Ishikawa (cell line): Measurements from ENCODE around the gene LINC01488.

Experiments used
- CEBPB ChIP-seq: IDR thresholded peaks from 2 replicates; pipeline ENCODE4 v1.6.1; 2012
- CREB1 ChIP-seq: IDR thresholded peaks from 2 replicates; pipeline ENCODE4 v1.6.1; 2012; ENCODE audit warnings: low read depth
- EGR1 ChIP-seq: IDR thresholded peaks from 2 replicates; pipeline ENCODE4 v1.6.1; 2012
- EP300 ChIP-seq: IDR thresholded peaks from 2 replicates; pipeline ENCODE4 v1.6.1; 2012; ENCODE audit warnings: borderline replicate concordance
- FOXM1 ChIP-seq: IDR thresholded peaks from 2 replicates; pipeline ENCODE4 v1.6.1; 2012; ENCODE audit warnings: low read depth, borderline replicate concordance
- MAX ChIP-seq: IDR thresholded peaks from 2 replicates; pipeline ENCODE4 v1.6.1; 2012
- NFIC ChIP-seq: IDR thresholded peaks from 2 replicates; pipeline ENCODE4 v1.6.1; 2012
- RAD21 ChIP-seq: IDR thresholded peaks from 2 replicates; pipeline ENCODE4 v1.6.1; 2012; ENCODE audit warnings: low read depth
- REST ChIP-seq: IDR thresholded peaks from 2 replicates; pipeline ENCODE4 v1.6.1; 2012; ENCODE audit warnings: low read depth, mild to moderate bottlenecking
- TAF1 ChIP-seq: IDR thresholded peaks from 2 replicates; pipeline ENCODE4 v1.6.1; 2012; ENCODE audit warnings: low read depth, mild to moderate bottlenecking
- TCF12 ChIP-seq: IDR thresholded peaks from 2 replicates; pipeline ENCODE4 v1.6.1; 2012; ENCODE audit warnings: low read depth
- TEAD4 ChIP-seq: IDR thresholded peaks from 2 replicates; pipeline ENCODE4 v1.6.1; 2012
- USF1 ChIP-seq: IDR thresholded peaks from 2 replicates; pipeline ENCODE4 v1.6.1; 2012
- YY1 ChIP-seq: IDR thresholded peaks from 2 replicates; pipeline ENCODE4 v1.6.1; 2012; ENCODE audit warnings: low read depth
- ZBTB7A ChIP-seq: IDR thresholded peaks from 2 replicates; pipeline ENCODE4 v1.6.1; 2012; ENCODE audit warnings: low read depth

Gene LINC01488

GRCh38 chr11:69489031-69489745, 7.7 kb downstream of the LINC01488 start:
- TF ChIP-seq TCF12: no peak
- TF ChIP-seq EP300: no peak
- no peak for TF ChIP-seq TEAD4

- TF ChIP-seq MAX: no peak
- no peak for TF ChIP-seq RAD21
- no peak for TF ChIP-seq EP300
- no peak for TF ChIP-seq CREB1
- no peak for TF ChIP-seq NFIC
- no peak for TF ChIP-seq TAF1
- no peak for TF ChIP-seq USF1
- TF ChIP-seq TEAD4: no peak
- TF ChIP-seq CEBPB: no peak
These were observed 8.4 kb downstream of the LINC01488 start for GRCh38 chr11:69489746-69490365.

GRCh38 chr11:69490516-69490915, 9.1 kb downstream of the LINC01488 start:
- TF ChIP-seq TAF1 (no peak), REST (no peak), TEAD4 (no peak), ZBTB7A (no peak)

GRCh38 chr11:69491071-69492031, 9.9 kb downstream of the LINC01488 start:
- no peak for TF ChIP-seq CEBPB
- no peak for TF ChIP-seq YY1
- TF ChIP-seq REST: no peak
- no peak for TF ChIP-seq CREB1
- no peak for TF ChIP-seq RAD21
- TF ChIP-seq ZBTB7A: no peak
- no peak for TF ChIP-seq USF1
- TF ChIP-seq TCF12: no peak
- no peak for TF ChIP-seq MAX
- TF ChIP-seq NFIC: no peak
- TF ChIP-seq FOXM1: no peak
- TF ChIP-seq TAF1: no peak
- no peak for TF ChIP-seq TEAD4
- TF ChIP-seq EP300: no peak
- no peak for TF ChIP-seq EGR1

- no peak for TF ChIP-seq TAF1
- TF ChIP-seq ZBTB7A: no peak
- TF ChIP-seq TCF12: no peak
- no peak for TF ChIP-seq RAD21
- TF ChIP-seq CREB1: no peak
- TF ChIP-seq YY1: no peak
- TF ChIP-seq EP300: no peak
- no peak for TF ChIP-seq REST
- TF ChIP-seq TEAD4: no peak
These were observed 10.9 kb downstream of the LINC01488 start for GRCh38 chr11:69492201-69492991.
